ENCODE results near the gene EHD3.

DNA sequence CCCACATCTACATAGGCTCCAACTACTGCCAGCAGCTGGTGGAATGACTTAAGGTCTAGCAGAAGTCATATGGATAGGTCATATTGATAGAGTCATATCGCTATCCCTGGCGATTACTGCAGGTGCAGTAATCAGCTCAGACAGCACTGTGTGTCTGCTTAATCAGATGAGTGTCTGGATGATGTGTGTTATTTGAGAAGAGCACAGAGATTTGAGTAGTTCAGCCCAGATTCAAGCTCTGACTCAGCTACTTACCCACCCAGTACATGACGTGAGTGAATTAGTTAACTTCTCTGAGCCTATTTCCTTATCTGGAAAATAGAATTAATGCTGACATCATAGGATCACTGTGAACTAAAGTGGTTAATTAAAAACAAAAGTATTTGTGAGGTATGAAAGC is 78.9 kb downstream of the EHD3 start:
- TF ChIP-seq YY1 (IDR thresholded peaks at IDR 0.05; ENCODE audit: low read depth, low read length) (no peak), EP300 (IDR thresholded peaks at IDR 0.05; ENCODE audit: borderline replicate concordance in 1 of 2, low read depth in 2 of 2, low read length in 2 of 2) (no peak), CHD2 (IDR thresholded peaks at IDR 0.05; ENCODE audit: low read length) (no peak), TCF12 (IDR thresholded peaks at IDR 0.05; ENCODE audit: low read depth, low read length) (no peak), BCL11A (IDR thresholded peaks at IDR 0.05; ENCODE audit: low read depth in 2 of 2, low read length in 2 of 2) (no peak), POLR2AphosphoS5 (IDR thresholded peaks at IDR 0.05; ENCODE audit: low read depth, low read length) (no peak), POLR2A (IDR thresholded peaks at IDR 0.05; ENCODE audit: control extremely low read depth in 1 of 2, low read depth in 2 of 2, low read length in 2 of 2) (no peak), TAF1 (IDR thresholded peaks at IDR 0.05; ENCODE audit: low read depth, low read length) (no peak), CEBPB (IDR thresholded peaks at IDR 0.05; ENCODE audit: low read depth, low read length) (no peak), CREB1 (IDR thresholded peaks at IDR 0.05) (no peak)
- TF ChIP-seq, protein P1, sequence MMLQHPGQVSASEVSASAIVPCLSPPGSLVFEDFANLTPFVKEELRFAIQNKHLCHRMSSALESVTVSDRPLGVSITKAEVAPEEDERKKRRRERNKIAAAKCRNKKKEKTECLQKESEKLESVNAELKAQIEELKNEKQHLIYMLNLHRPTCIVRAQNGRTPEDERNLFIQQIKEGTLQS (IDR thresholded peaks at IDR 0.05; ENCODE audit: insufficient read depth, low read depth, low read length): no peak
- TF ChIP-seq, protein P2, sequence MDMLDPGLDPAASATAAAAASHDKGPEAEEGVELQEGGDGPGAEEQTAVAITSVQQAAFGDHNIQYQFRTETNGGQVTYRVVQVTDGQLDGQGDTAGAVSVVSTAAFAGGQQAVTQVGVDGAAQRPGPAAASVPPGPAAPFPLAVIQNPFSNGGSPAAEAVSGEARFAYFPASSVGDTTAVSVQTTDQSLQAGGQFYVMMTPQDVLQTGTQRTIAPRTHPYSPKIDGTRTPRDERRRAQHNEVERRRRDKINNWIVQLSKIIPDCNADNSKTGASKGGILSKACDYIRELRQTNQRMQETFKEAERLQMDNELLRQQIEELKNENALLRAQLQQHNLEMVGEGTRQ (IDR thresholded peaks at IDR 0.05; ENCODE audit: low read length): no peak

Measured in H1 (cell line).